Measurements from ENCODE around the gene PRODH2. TPM values are rescaled to one million over a fixed set of nuclear protein-coding genes. Genes with fewer than 3 reads are reported as not detected.

The PRODH2 gene
- polyA plus RNA-seq, 1 of the 3 experiments (the other 2 are of a cell fraction), result not detected

DNA sequence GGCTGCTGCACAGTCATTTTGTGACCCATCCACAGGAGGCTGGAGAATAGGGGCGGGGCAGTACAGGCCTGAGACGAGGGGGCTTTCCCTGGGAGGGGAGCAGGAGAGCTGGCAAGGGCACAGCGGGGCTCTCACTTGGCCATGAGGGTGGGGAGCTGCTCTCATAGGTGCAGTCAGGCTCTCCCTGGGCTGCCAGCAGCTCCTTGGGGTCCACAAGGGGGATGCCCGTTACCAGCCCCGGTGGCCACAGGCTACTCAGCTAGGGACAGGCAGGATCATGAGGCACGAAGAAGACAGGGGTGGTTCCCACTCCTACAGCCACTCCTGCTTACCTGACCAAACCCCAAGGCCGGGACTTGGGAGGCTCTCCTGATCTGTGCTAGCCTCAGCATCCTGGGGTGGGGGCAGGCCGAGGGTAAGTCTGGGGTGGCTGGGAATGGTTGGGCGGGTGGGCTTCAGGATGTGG, 20.8 kb downstream of the PRODH2 start:
- CTCF ChIA-PET, result no interaction called here
- Histone ChIP-seq H2AFZ (ENCODE audit: low read depth) (no peak overlapping the region), H3F3A (replicated peaks; ENCODE audit: insufficient read depth) (no peaks in the 10 kb centered on the region), H3K4me2 (no peak overlapping the region), H3K9me2 (no peaks in the 10 kb centered on the region), H3K4me3 (ENCODE audit: low read depth in 2 of 2, low read length in 1 of 2) (no peak overlapping the region), H4K20me1 (ENCODE audit: insufficient read depth) (no peaks in the 10 kb centered on the region), H3K4me1 (ENCODE audit: control insufficient read depth in 1 of 2, insufficient read depth in 2 of 2, low read depth in 1 of 2, low read length in 1 of 2) (no peaks in the 10 kb centered on the region), H3K36me3 (replicated peaks in 1 of 2; ENCODE audit: control insufficient read depth in 1 of 2, insufficient read depth in 2 of 2, low read length in 1 of 2) (no peaks in the 10 kb centered on the region), H3K27me3 (ENCODE audit: insufficient read depth) (no peaks in the 10 kb centered on the region), H3K27ac (ENCODE audit: low read depth in 2 of 2, low read length in 1 of 2) (no peak overlapping the region), H3K9me3 (no peaks in the 10 kb centered on the region), H3K9ac (no peak overlapping the region), H3K79me2 (ENCODE audit: insufficient read depth) (no peaks in the 10 kb centered on the region)
- TF ChIP-seq SIN3A (IDR thresholded peaks at IDR 0.05; ENCODE audit: borderline replicate concordance, low read depth, low read length) (no peak), TCF12 (IDR thresholded peaks at IDR 0.05) (no peak), GABPA (IDR thresholded peaks at IDR 0.05; ENCODE audit: low read depth) (no peak), POLR2AphosphoS5 (IDR thresholded peaks at IDR 0.05; ENCODE audit: low read depth, low read length) (no peak), RCOR1 (IDR thresholded peaks at IDR 0.05; ENCODE audit: low read length) (no peak), NFIC (IDR thresholded peaks at IDR 0.05; ENCODE audit: borderline replicate concordance) (no peak), EZH2phosphoT487 (IDR thresholded peaks at IDR 0.05; ENCODE audit: borderline replicate concordance, low read depth) (no peak), GATA2 (CRISPR knock-in tag; IDR thresholded peaks at IDR 0.05) (no peak), JUND (IDR thresholded peaks at IDR 0.05) (no peak), MXI1 (IDR thresholded peaks at IDR 0.05; ENCODE audit: low read depth, low read length) (no peak), TAF1 (IDR thresholded peaks at IDR 0.05; ENCODE audit: borderline replicate concordance, low read depth, low read length) (no peak)
- TF ChIP-seq, protein P1, sequence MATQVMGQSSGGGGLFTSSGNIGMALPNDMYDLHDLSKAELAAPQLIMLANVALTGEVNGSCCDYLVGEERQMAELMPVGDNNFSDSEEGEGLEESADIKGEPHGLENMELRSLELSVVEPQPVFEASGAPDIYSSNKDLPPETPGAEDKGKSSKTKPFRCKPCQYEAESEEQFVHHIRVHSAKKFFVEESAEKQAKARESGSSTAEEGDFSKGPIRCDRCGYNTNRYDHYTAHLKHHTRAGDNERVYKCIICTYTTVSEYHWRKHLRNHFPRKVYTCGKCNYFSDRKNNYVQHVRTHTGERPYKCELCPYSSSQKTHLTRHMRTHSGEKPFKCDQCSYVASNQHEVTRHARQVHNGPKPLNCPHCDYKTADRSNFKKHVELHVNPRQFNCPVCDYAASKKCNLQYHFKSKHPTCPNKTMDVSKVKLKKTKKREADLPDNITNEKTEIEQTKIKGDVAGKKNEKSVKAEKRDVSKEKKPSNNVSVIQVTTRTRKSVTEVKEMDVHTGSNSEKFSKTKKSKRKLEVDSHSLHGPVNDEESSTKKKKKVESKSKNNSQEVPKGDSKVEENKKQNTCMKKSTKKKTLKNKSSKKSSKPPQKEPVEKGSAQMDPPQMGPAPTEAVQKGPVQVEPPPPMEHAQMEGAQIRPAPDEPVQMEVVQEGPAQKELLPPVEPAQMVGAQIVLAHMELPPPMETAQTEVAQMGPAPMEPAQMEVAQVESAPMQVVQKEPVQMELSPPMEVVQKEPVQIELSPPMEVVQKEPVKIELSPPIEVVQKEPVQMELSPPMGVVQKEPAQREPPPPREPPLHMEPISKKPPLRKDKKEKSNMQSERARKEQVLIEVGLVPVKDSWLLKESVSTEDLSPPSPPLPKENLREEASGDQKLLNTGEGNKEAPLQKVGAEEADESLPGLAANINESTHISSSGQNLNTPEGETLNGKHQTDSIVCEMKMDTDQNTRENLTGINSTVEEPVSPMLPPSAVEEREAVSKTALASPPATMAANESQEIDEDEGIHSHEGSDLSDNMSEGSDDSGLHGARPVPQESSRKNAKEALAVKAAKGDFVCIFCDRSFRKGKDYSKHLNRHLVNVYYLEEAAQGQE (IDR thresholded peaks at IDR 0.05; ENCODE audit: low read depth, low read length), result no peak
- TF ChIP-seq, protein P2, sequence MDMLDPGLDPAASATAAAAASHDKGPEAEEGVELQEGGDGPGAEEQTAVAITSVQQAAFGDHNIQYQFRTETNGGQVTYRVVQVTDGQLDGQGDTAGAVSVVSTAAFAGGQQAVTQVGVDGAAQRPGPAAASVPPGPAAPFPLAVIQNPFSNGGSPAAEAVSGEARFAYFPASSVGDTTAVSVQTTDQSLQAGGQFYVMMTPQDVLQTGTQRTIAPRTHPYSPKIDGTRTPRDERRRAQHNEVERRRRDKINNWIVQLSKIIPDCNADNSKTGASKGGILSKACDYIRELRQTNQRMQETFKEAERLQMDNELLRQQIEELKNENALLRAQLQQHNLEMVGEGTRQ (IDR thresholded peaks at IDR 0.05; ENCODE audit: borderline replicate concordance, low read depth, low read length), result no peak
- TF ChIP-seq, protein P3, sequence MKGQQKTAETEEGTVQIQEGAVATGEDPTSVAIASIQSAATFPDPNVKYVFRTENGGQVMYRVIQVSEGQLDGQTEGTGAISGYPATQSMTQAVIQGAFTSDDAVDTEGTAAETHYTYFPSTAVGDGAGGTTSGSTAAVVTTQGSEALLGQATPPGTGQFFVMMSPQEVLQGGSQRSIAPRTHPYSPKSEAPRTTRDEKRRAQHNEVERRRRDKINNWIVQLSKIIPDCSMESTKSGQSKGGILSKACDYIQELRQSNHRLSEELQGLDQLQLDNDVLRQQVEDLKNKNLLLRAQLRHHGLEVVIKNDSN (IDR thresholded peaks at IDR 0.05; ENCODE audit: borderline replicate concordance, low read depth), result no peak
- TF ChIP-seq, protein P4, sequence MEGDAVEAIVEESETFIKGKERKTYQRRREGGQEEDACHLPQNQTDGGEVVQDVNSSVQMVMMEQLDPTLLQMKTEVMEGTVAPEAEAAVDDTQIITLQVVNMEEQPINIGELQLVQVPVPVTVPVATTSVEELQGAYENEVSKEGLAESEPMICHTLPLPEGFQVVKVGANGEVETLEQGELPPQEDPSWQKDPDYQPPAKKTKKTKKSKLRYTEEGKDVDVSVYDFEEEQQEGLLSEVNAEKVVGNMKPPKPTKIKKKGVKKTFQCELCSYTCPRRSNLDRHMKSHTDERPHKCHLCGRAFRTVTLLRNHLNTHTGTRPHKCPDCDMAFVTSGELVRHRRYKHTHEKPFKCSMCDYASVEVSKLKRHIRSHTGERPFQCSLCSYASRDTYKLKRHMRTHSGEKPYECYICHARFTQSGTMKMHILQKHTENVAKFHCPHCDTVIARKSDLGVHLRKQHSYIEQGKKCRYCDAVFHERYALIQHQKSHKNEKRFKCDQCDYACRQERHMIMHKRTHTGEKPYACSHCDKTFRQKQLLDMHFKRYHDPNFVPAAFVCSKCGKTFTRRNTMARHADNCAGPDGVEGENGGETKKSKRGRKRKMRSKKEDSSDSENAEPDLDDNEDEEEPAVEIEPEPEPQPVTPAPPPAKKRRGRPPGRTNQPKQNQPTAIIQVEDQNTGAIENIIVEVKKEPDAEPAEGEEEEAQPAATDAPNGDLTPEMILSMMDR (IDR thresholded peaks at IDR 0.05), result no peak
- DNase-seq, result no peak
- POLR2A ChIA-PET, result no interaction called here
- WGBS (ENCODE audit: low lambda C conversion rate), result 86% methylated on average over 7 of the region's 9 CpGs

Measured in SK-N-SH (cell line).